ENCODE data around the gene TMEM254. TPM values are rescaled to one million over a fixed set of nuclear protein-coding genes. Genes with fewer than 3 reads are reported as not detected.
"Not testable (repeated sequence)": the region's sequence is repeated elsewhere in the genome, so short reads cannot be mapped to it uniquely, and the experiment has no call there.

TMEM254 gene
- total and polyA plus RNA-seq, 2 of the 4 experiments (the other 2 are of a cell fraction) = 4.7 to 10.7 TPM

DNA sequence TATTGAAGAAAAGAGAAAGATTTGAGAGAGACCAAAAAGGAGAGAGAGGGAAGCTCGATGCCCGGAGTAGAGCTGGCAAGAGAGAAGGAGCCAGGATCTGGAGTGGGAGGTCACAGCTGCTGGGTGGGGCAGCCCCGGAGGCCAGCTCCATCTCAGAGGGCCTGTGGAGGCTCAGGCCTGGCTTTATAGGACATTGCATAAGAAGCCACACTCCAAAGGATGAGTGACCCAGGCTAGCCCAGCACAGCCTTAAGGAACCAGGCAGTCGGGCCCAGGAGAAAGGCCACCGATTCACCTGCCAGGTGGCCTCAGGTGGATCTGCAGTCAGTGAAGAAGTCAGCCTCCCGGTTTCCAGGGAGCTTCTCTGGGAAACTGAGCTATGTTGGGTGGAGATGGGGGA, 54.7 kb downstream of the TMEM254 start:
- H4K5ac ChIP-seq (ENCODE audit: low read depth, low read length) = no peak overlapping the region
- H3K4me2 ChIP-seq (ENCODE audit: low read depth, low read length) = peak overlapping the region; percentile 96
- H3K23ac ChIP-seq (ENCODE audit: low read depth, low read length) = no peak overlapping the region
- DNase-seq = no peak
- no peaks in the 10 kb centered on the region for H4K20me1 ChIP-seq (ENCODE audit: insufficient read depth, low read length)
- 0 out of 2 replicates have a peak overlapping the region, but pooled peaks have one; percentile 1 for H3K27ac ChIP-seq (ENCODE audit: insufficient read depth, low read length)
- no peak for TF ChIP-seq RFX5 (IDR thresholded peaks at IDR 0.05; ENCODE audit: low read depth, low read length)
- no peak for TF ChIP-seq ELK1 (IDR thresholded peaks at IDR 0.05; ENCODE audit: borderline replicate concordance, low read depth, low read length)
- TF ChIP-seq CHD1 (IDR thresholded peaks at IDR 0.05; ENCODE audit: low read depth, low read length) = no peak
- no peak for TF ChIP-seq BHLHE40 (IDR thresholded peaks at IDR 0.05; ENCODE audit: low read depth, low read length)
- TF ChIP-seq POLR2A (IDR thresholded peaks at IDR 0.05; ENCODE audit: low read depth, low read length) = no peak
- WGBS, 2 experiments (ENCODE audit: extremely low coverage in 2 of 2, insufficient read length in 1 of 2) = 20% methylated on average over 4 of the region's 6 CpGs; no CpG with 5 or more reads in 1 of the 2 experiments
- intact Hi-C loops (cut with micrococcal nuclease) = loop anchor here (10.0 kb wide), 1 partner anchor 588 kb away; no protein-coding TSS in a partner anchor
- peak overlapping the region; percentile 34; the same call in 1 of the 2 replicates for H4K91ac ChIP-seq (ENCODE audit: insufficient read depth, low read depth, low read length)
- H3K9me3 ChIP-seq (ENCODE audit: control insufficient read depth, insufficient read depth, low read length) = no peaks in the 10 kb centered on the region
- H3K36me3 ChIP-seq (ENCODE audit: control insufficient read depth, insufficient read depth, low read length) = no peaks in the 10 kb centered on the region
- H3K14ac ChIP-seq (replicated peaks; ENCODE audit: low read depth, low read length) = peak overlapping the region; percentile 10; the same call in 1 of the 2 replicates
- peaks cover 0 to 11% of the 10 kb centered on the region in 2 experiments; a peak in 1 of 4 replicates for H3K79me1 ChIP-seq (ENCODE audit: low read depth in 1 of 2, low read length in 2 of 2)
- H2AK5ac ChIP-seq (ENCODE audit: low read depth, low read length) = peak overlapping the region; percentile 74; the same call in 1 of the 2 replicates
- H3K27me3 ChIP-seq (ENCODE audit: control insufficient read depth, insufficient read depth, low read length) = no peaks in the 10 kb centered on the region
- H2BK120ac ChIP-seq (ENCODE audit: low read depth, low read length) = peak overlapping the region; percentile 83; the same call in 1 of the 2 replicates
- H3K56ac ChIP-seq (ENCODE audit: extremely low read depth, insufficient read depth, low read length) = no peak overlapping the region; the same call in 1 of the 2 replicates
- dilution Hi-C loops (cut with HindIII; ENCODE audit: low sequenced_read_pairs, unreplicated experiment) = no loop called here
- BruUV-seq (replicated peaks) = no TSS peak
- CTCF ChIA-PET = interaction anchor here (0.8 to 1.2 kb wide), 2 partner anchors 87 to 715 kb away, joined by 3 to 5 read pairs; no protein-coding TSS in a partner anchor
- peaks cover 17% of the 10 kb centered on the region for H3K4me1 ChIP-seq (ENCODE audit: control insufficient read depth, insufficient read depth, low read length)
- no peak for ATAC-seq (ENCODE audit: low read depth)
- H3K4ac ChIP-seq (ENCODE audit: low read depth, low read length) = peak overlapping the region; percentile 64
- POLR2A ChIA-PET (ENCODE audit: unreplicated experiment) = no interaction called here
- peak overlapping the region; percentile 25; the same call in 1 of the 2 replicates for H3K9ac ChIP-seq (ENCODE audit: low read depth, low read length)
- peak overlapping the region; percentile 50; a peak in 2 of 4 replicates for H4K8ac ChIP-seq (ENCODE audit: low read depth in 2 of 2, low read length in 2 of 2)
- H3K4me3 ChIP-seq (ENCODE audit: insufficient read depth, low read depth, low read length) = peak overlapping the region; percentile 67; the same call in 1 of the 2 replicates
- no peak overlapping the region for H2BK15ac ChIP-seq (ENCODE audit: low read depth, low read length)
- in situ Hi-C loops (cut with MboI; ENCODE audit: low sequenced_read_pairs) = no loop called here
- peak overlapping the region; percentile 79 for H2AK9ac ChIP-seq (replicated peaks; ENCODE audit: low read depth, low read length, poor library complexity)
- no peak overlapping the region for H2BK20ac ChIP-seq (ENCODE audit: low read depth, low read length)
- no peak overlapping the region for H2BK5ac ChIP-seq (ENCODE audit: low read depth, low read length, poor library complexity, severe bottlenecking)
- peaks cover 8% of the 10 kb centered on the region; the same call in 1 of the 2 replicates for H3K9me1 ChIP-seq (ENCODE audit: insufficient read depth, low read length)
- no peak overlapping the region; the same call in 1 of the 2 replicates for H3K18ac ChIP-seq (ENCODE audit: low read depth, low read length)
- peak overlapping the region; percentile 77 for H2AFZ ChIP-seq (replicated peaks; ENCODE audit: low read length, poor library complexity)

DNA sequence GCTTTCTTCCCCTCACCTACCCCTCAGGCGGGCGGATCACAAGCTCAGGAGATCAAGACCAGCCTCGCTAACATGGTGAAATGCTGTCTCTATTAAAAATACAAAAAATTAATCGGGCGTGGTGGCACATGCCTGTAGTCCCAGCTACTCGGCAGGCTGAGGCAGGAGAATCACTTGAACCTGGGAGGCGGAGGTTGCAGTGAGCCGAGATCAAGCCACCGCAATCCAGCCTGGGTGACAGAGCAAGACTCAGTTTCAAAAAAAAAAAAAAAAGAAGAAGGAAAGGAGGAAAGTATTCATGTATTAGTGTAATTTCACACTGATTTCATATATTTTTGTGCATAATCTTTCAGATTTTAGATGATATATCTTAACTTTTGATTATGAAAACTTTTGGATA, 55.2 kb downstream of the TMEM254 start:
- no CpG with 5 or more reads among the region's 9 CpGs for WGBS, 2 experiments (ENCODE audit: extremely low coverage in 2 of 2, insufficient read length in 1 of 2)
- dilution Hi-C loops (cut with HindIII; ENCODE audit: low sequenced_read_pairs, unreplicated experiment) = not testable (repeated sequence)

More for the DNA sequence above, 55.2 kb downstream of the TMEM254 start:
- H3K36me3 ChIP-seq (ENCODE audit: control insufficient read depth, insufficient read depth, low read length); ATAC-seq (ENCODE audit: low read depth); H2BK120ac ChIP-seq (ENCODE audit: low read depth, low read length); H2BK15ac ChIP-seq (ENCODE audit: low read depth, low read length); POLR2A ChIA-PET (ENCODE audit: unreplicated experiment); H3K18ac ChIP-seq (ENCODE audit: low read depth, low read length); H3K4me2 ChIP-seq (ENCODE audit: low read depth, low read length); H2BK20ac ChIP-seq (ENCODE audit: low read depth, low read length); H3K9me3 ChIP-seq (ENCODE audit: control insufficient read depth, insufficient read depth, low read length); DNase-seq; H4K20me1 ChIP-seq (ENCODE audit: insufficient read depth, low read length); H2AFZ ChIP-seq (replicated peaks; ENCODE audit: low read length, poor library complexity); H3K9ac ChIP-seq (ENCODE audit: low read depth, low read length); H4K5ac ChIP-seq (ENCODE audit: low read depth, low read length); H3K27me3 ChIP-seq (ENCODE audit: control insufficient read depth, insufficient read depth, low read length); H3K4me3 ChIP-seq (ENCODE audit: insufficient read depth, low read depth, low read length); H3K9me1 ChIP-seq (ENCODE audit: insufficient read depth, low read length); H3K23ac ChIP-seq (ENCODE audit: low read depth, low read length); H3K27ac ChIP-seq (ENCODE audit: insufficient read depth, low read length); BruUV-seq (replicated peaks); H3K56ac ChIP-seq (ENCODE audit: extremely low read depth, insufficient read depth, low read length); H2BK5ac ChIP-seq (ENCODE audit: low read depth, low read length, poor library complexity, severe bottlenecking); H2AK9ac ChIP-seq (replicated peaks; ENCODE audit: low read depth, low read length, poor library complexity); in situ Hi-C loops (cut with MboI; ENCODE audit: low sequenced_read_pairs): not testable (repeated sequence)
- Histone ChIP-seq H4K8ac (ENCODE audit: low read depth in 2 of 2, low read length in 2 of 2) (peak overlapping the region; percentile 50; a peak in 2 of 4 replicates), H3K4me1 (ENCODE audit: control insufficient read depth, insufficient read depth, low read length) (peaks cover 21% of the 10 kb centered on the region), H2AK5ac (ENCODE audit: low read depth, low read length) (peak overlapping the region; percentile 74), H3K79me1 (ENCODE audit: low read depth in 1 of 2, low read length in 2 of 2) (peaks cover 0 to 13% of the 10 kb centered on the region in 2 experiments; a peak in 1 of 4 replicates), H4K91ac (ENCODE audit: insufficient read depth, low read depth, low read length) (peak overlapping the region; percentile 34; the same call in 1 of the 2 replicates), H3K4ac (ENCODE audit: low read depth, low read length) (peak overlapping the region; percentile 64), H3K14ac (replicated peaks; ENCODE audit: low read depth, low read length) (0 out of 2 replicates have a peak overlapping the region, but pooled peaks have one; percentile 10)
- CTCF ChIA-PET = interaction anchor here (0.8 to 1.2 kb wide), 2 partner anchors 87 to 715 kb away, joined by 3 to 5 read pairs; no protein-coding TSS in a partner anchor
- intact Hi-C loops (cut with micrococcal nuclease) = loop anchor here (10.0 kb wide), 1 partner anchor 589 kb away; no protein-coding TSS in a partner anchor
